ENCODE results near the gene FAM20C.

FAM20C gene

GRCh38 chr7:162632-163297 is 29.6 kb upstream of the FAM20C start:
- Histone ChIP-seq H3K36me3 (ENCODE audit: control insufficient read depth, insufficient read depth, low read length) (no peaks in the 10 kb centered on the region), H3K9me3 (ENCODE audit: control insufficient read depth, low read length) (no peaks in the 10 kb centered on the region), H3K4me3 (ENCODE audit: low read length) (no peak overlapping the region), H3K4me1 (ENCODE audit: control insufficient read depth, insufficient read depth, low read length) (peaks cover 28% of the 10 kb centered on the region), H3K27me3 (ENCODE audit: control insufficient read depth, insufficient read depth, low read length) (peaks cover 10% of the 10 kb centered on the region), H3K9ac (ENCODE audit: low read length) (no peak overlapping the region)

- no peaks in the 10 kb centered on the region for H3K36me3 ChIP-seq (ENCODE audit: control insufficient read depth, insufficient read depth, low read length)
Measured at GRCh38 chr7:163298-163695, 29.1 kb upstream of the FAM20C start.

GRCh38 chr7:163971-164881 is 28.1 kb upstream of the FAM20C start:
- Histone ChIP-seq H3K27me3 (ENCODE audit: control insufficient read depth, insufficient read depth, low read length) (peaks cover 18% of the 10 kb centered on the region), H3K9me3 (ENCODE audit: control insufficient read depth, low read length) (no peaks in the 10 kb centered on the region), H3K36me3 (ENCODE audit: control insufficient read depth, insufficient read depth, low read length) (no peaks in the 10 kb centered on the region), H3K4me1 (ENCODE audit: control insufficient read depth, insufficient read depth, low read length) (peaks cover 26% of the 10 kb centered on the region), H3K4me3 (ENCODE audit: low read length) (no peak overlapping the region), H3K9ac (ENCODE audit: low read length) (no peak overlapping the region)

More at GRCh38 chr7:163298-163695, 29.1 kb upstream of the FAM20C start:
- peaks cover 15% of the 10 kb centered on the region for H3K27me3 ChIP-seq (ENCODE audit: control insufficient read depth, insufficient read depth, low read length)
- no peak overlapping the region for H3K4me3 ChIP-seq (ENCODE audit: low read length)
- no peak overlapping the region for H3K9ac ChIP-seq (ENCODE audit: low read length)
- H3K9me3 ChIP-seq (ENCODE audit: control insufficient read depth, low read length): no peaks in the 10 kb centered on the region
- peaks cover 26% of the 10 kb centered on the region for H3K4me1 ChIP-seq (ENCODE audit: control insufficient read depth, insufficient read depth, low read length)

GRCh38 chr7:164882-165660 is 27.3 kb upstream of the FAM20C start:
- no peak overlapping the region for H3K4me3 ChIP-seq (ENCODE audit: low read length)

GRCh38 chr7:165661-166337 is 26.6 kb upstream of the FAM20C start:
- H3K9ac ChIP-seq (ENCODE audit: low read length): no peak overlapping the region
- no peaks in the 10 kb centered on the region for H3K36me3 ChIP-seq (ENCODE audit: control insufficient read depth, insufficient read depth, low read length)
- H3K9me3 ChIP-seq (ENCODE audit: control insufficient read depth, low read length): no peaks in the 10 kb centered on the region
- no peak overlapping the region for H3K4me3 ChIP-seq (ENCODE audit: low read length)
- H3K27me3 ChIP-seq (ENCODE audit: control insufficient read depth, insufficient read depth, low read length): peaks cover 15% of the 10 kb centered on the region
- H3K4me1 ChIP-seq (ENCODE audit: control insufficient read depth, insufficient read depth, low read length): peaks cover 26% of the 10 kb centered on the region

More at GRCh38 chr7:164882-165660, 27.3 kb upstream of the FAM20C start:
- no peak overlapping the region for H3K9ac ChIP-seq (ENCODE audit: low read length)
- peaks cover 26% of the 10 kb centered on the region for H3K4me1 ChIP-seq (ENCODE audit: control insufficient read depth, insufficient read depth, low read length)
- H3K27me3 ChIP-seq (ENCODE audit: control insufficient read depth, insufficient read depth, low read length): peaks cover 15% of the 10 kb centered on the region
- no peaks in the 10 kb centered on the region for H3K9me3 ChIP-seq (ENCODE audit: control insufficient read depth, low read length)
- H3K36me3 ChIP-seq (ENCODE audit: control insufficient read depth, insufficient read depth, low read length): no peaks in the 10 kb centered on the region

GRCh38 chr7:166338-167060 is 25.9 kb upstream of the FAM20C start:
- no peaks in the 10 kb centered on the region for H3K36me3 ChIP-seq (ENCODE audit: control insufficient read depth, insufficient read depth, low read length)
- H3K27me3 ChIP-seq (ENCODE audit: control insufficient read depth, insufficient read depth, low read length): peaks cover 15% of the 10 kb centered on the region
- H3K9me3 ChIP-seq (ENCODE audit: control insufficient read depth, low read length): no peaks in the 10 kb centered on the region
- H3K9ac ChIP-seq (ENCODE audit: low read length): no peak overlapping the region
- peaks cover 26% of the 10 kb centered on the region for H3K4me1 ChIP-seq (ENCODE audit: control insufficient read depth, insufficient read depth, low read length)
- H3K4me3 ChIP-seq (ENCODE audit: low read length): no peak overlapping the region

- peaks cover 26% of the 10 kb centered on the region for H3K4me1 ChIP-seq (ENCODE audit: control insufficient read depth, insufficient read depth, low read length)
- H3K9me3 ChIP-seq (ENCODE audit: control insufficient read depth, low read length): no peaks in the 10 kb centered on the region
- no peak overlapping the region for H3K9ac ChIP-seq (ENCODE audit: low read length)
- H3K4me3 ChIP-seq (ENCODE audit: low read length): no peak overlapping the region
- H3K27me3 ChIP-seq (ENCODE audit: control insufficient read depth, insufficient read depth, low read length): peaks cover 15% of the 10 kb centered on the region
- no peaks in the 10 kb centered on the region for H3K36me3 ChIP-seq (ENCODE audit: control insufficient read depth, insufficient read depth, low read length)
Measured at GRCh38 chr7:167090-167855, 25.1 kb upstream of the FAM20C start.

- H3K4me1 ChIP-seq (ENCODE audit: control insufficient read depth, insufficient read depth, low read length): peaks cover 26% of the 10 kb centered on the region
- no peaks in the 10 kb centered on the region for H3K9me3 ChIP-seq (ENCODE audit: control insufficient read depth, low read length)
- no peaks in the 10 kb centered on the region for H3K36me3 ChIP-seq (ENCODE audit: control insufficient read depth, insufficient read depth, low read length)
- no peak overlapping the region for H3K9ac ChIP-seq (ENCODE audit: low read length)
- H3K4me3 ChIP-seq (ENCODE audit: low read length): no peak overlapping the region
- H3K27me3 ChIP-seq (ENCODE audit: control insufficient read depth, insufficient read depth, low read length): peaks cover 15% of the 10 kb centered on the region
Measured at GRCh38 chr7:167976-168791, 24.2 kb upstream of the FAM20C start.

GRCh38 chr7:169276-170172 is 22.8 kb upstream of the FAM20C start:
- Histone ChIP-seq H3K4me3 (ENCODE audit: low read length) (no peak overlapping the region), H3K9me3 (ENCODE audit: control insufficient read depth, low read length) (no peaks in the 10 kb centered on the region), H3K4me1 (ENCODE audit: control insufficient read depth, insufficient read depth, low read length) (peaks cover 20% of the 10 kb centered on the region), H3K27me3 (ENCODE audit: control insufficient read depth, insufficient read depth, low read length) (peaks cover 15% of the 10 kb centered on the region), H3K36me3 (ENCODE audit: control insufficient read depth, insufficient read depth, low read length) (no peaks in the 10 kb centered on the region), H3K9ac (ENCODE audit: low read length) (no peak overlapping the region)

Measured in mucosa of stomach (tissue), 1 donor.